WTC11 (cell line): ENCODE results near the gene FBXL13. TPM values are rescaled to one million over a fixed set of nuclear protein-coding genes. Genes with fewer than 3 reads are reported as not detected.

Experiments
- ATAC-seq: fragments of 200-7000 bp; cut with Tn5 transposase; 2 replicates; pipeline ENCODE4 v1.10.0; 2021; ENCODE audit warnings: mild to moderate bottlenecking, moderate library complexity
- CTCF ChIA-PET: fragments of 300-600 bp; sonication (Branson Sonifier 250); formaldehyde crosslinking; loops from one replicate; lab custom pipeline; 2021; ENCODE audit warnings: antibody characterized with exemption; lab: Charles Lee
- POLR2A ChIA-PET: fragments of 350-600 bp; sonication (Branson Sonifier 250); formaldehyde crosslinking; loops from one replicate; lab custom pipeline; 2021; ENCODE audit warnings: antibody characterized with exemption; lab: Charles Lee
- DNase-seq: peaks from one replicate; pipeline ENCODE4 v3.0.0; 2021; ENCODE audit warnings: low spot score
- H3K27ac Mint-ChIP-seq: 2 replicates; pipeline ENCODE4 v1.8.0; 2021; ENCODE audit warnings: mixed read lengths
- H3K27me3 Mint-ChIP-seq: 2 replicates; pipeline ENCODE4 v1.8.0; 2021; ENCODE audit warnings: low read depth, mild to moderate bottlenecking, moderate library complexity, mixed read lengths
- H3K36me3 Mint-ChIP-seq: 2 replicates; pipeline ENCODE4 v1.8.0; 2021; ENCODE audit warnings: mixed read lengths
- H3K4me1 Mint-ChIP-seq: 2 replicates; pipeline ENCODE4 v1.8.0; 2022; ENCODE audit warnings: mixed read lengths
- H3K4me3 Mint-ChIP-seq: 2 replicates; pipeline ENCODE4 v1.8.0; 2021; ENCODE audit warnings: mild to moderate bottlenecking, moderate library complexity, mixed read lengths
- H3K9me3 Mint-ChIP-seq: 2 replicates; pipeline ENCODE4 v1.8.0; 2021; ENCODE audit warnings: mixed read lengths
- ARID4B ChIP-seq: sonication (generic); formaldehyde crosslinking; IDR thresholded peaks from 2 replicates; pipeline ENCODE4 v1.8.0; 2023; ENCODE audit warnings: missing genetic modification reagents, mild to moderate bottlenecking, borderline replicate concordance
- CBFB ChIP-seq: sonication (generic); formaldehyde crosslinking; IDR thresholded peaks from 2 replicates; pipeline ENCODE4 v1.8.1; 2022; ENCODE audit warnings: mild to moderate bottlenecking, low read depth, missing genetic modification reagents
- CTCF ChIP-seq: fragments of 200-600 bp; IDR thresholded peaks from 2 replicates; pipeline ENCODE4 v1.8.0; 2022; ENCODE audit warnings: antibody characterized with exemption
- ETV6 ChIP-seq: sonication (generic); formaldehyde crosslinking; IDR thresholded peaks from 2 replicates; pipeline ENCODE4 v1.8.1; 2022; ENCODE audit warnings: mild to moderate bottlenecking, missing genetic modification reagents
- FOXJ3 ChIP-seq: sonication (generic); formaldehyde crosslinking; IDR thresholded peaks from 2 replicates; pipeline ENCODE4 v1.9.0; 2021; ENCODE audit warnings: missing genetic modification reagents, mild to moderate bottlenecking, borderline replicate concordance
- GABPB1 ChIP-seq: sonication (generic); formaldehyde crosslinking; IDR thresholded peaks from 2 replicates; pipeline ENCODE4 v1.8.1; 2023; ENCODE audit warnings: mild to moderate bottlenecking, missing genetic modification reagents
- GTF2I ChIP-seq: fragments of 250-450 bp; sonication (Bioruptor Pico); conservative IDR thresholded peaks from 2 replicates; pipeline ENCODE4 v1.4.0; 2021; ENCODE audit warnings: mild to moderate bottlenecking
- MYBL2 ChIP-seq: sonication (generic); formaldehyde crosslinking; IDR thresholded peaks from 2 replicates; pipeline ENCODE4 v1.8.1; 2023; ENCODE audit warnings: mild to moderate bottlenecking, moderate library complexity, missing genetic modification reagents
- NFATC4 ChIP-seq: fragments of 250-450 bp; sonication (Bioruptor Pico); IDR thresholded peaks from 2 replicates; pipeline ENCODE4 v1.9.0; 2021; ENCODE audit warnings: mild to moderate bottlenecking
- NFE2L1 ChIP-seq: sonication (generic); formaldehyde crosslinking; IDR thresholded peaks from 2 replicates; pipeline ENCODE4 v1.8.1; 2023; ENCODE audit warnings: missing genetic modification reagents
- NFYB ChIP-seq: sonication (generic); formaldehyde crosslinking; conservative IDR thresholded peaks from 2 replicates; pipeline ENCODE4 v1.8.0; 2022; ENCODE audit warnings: low read depth, missing genetic modification reagents
- TEAD4 ChIP-seq: sonication (generic); formaldehyde crosslinking; IDR thresholded peaks from 2 replicates; pipeline ENCODE4 v1.8.0; 2022; ENCODE audit warnings: mild to moderate bottlenecking, missing genetic modification reagents
- ZNF416 ChIP-seq: fragments of 250-450 bp; sonication (Bioruptor Pico); IDR thresholded peaks from 2 replicates; pipeline ENCODE4 v1.9.0; 2021; ENCODE audit warnings: mild to moderate bottlenecking, inconsistent platforms
- ZNF425 ChIP-seq: fragments of 250-450 bp; sonication (Bioruptor Pico); conservative IDR thresholded peaks from 2 replicates; pipeline ENCODE4 v1.9.0; 2021; ENCODE audit warnings: mild to moderate bottlenecking
- total RNA-seq: library from RNA; stranded (reverse); gene quantifications from 3 replicates; pipeline ENCODE4 v1.2.3, GENCODE V29; 2021
- TF ChIP-seq, protein P1 (sequence below): sonication (generic); formaldehyde crosslinking; IDR thresholded peaks from 2 replicates; pipeline ENCODE4 v1.8.1; 2022; ENCODE audit warnings: low read depth, mild to moderate bottlenecking, moderate library complexity, missing genetic modification reagents, borderline replicate concordance
- TF ChIP-seq, protein P2 (sequence below): sonication (generic); formaldehyde crosslinking; IDR thresholded peaks from 2 replicates; pipeline ENCODE4 v1.8.1; 2023; ENCODE audit warnings: mild to moderate bottlenecking, missing genetic modification reagents, borderline replicate concordance
- TF ChIP-seq, protein P3 (sequence below): sonication (generic); formaldehyde crosslinking; IDR thresholded peaks from 2 replicates; pipeline ENCODE4 v1.8.0; 2022; ENCODE audit warnings: mild to moderate bottlenecking, missing genetic modification reagents

The FBXL13 gene
- total RNA-seq, 1 experiment from 2014 or later: 1.7 TPM

- ATAC-seq: peak; percentile 63
- TF ChIP-seq NFYB (CRISPR knock-in tag): no peak
- TF ChIP-seq GABPB1 (CRISPR knock-in tag): no peak
- no peak for TF ChIP-seq CTCF
- TF ChIP-seq, protein P1, sequence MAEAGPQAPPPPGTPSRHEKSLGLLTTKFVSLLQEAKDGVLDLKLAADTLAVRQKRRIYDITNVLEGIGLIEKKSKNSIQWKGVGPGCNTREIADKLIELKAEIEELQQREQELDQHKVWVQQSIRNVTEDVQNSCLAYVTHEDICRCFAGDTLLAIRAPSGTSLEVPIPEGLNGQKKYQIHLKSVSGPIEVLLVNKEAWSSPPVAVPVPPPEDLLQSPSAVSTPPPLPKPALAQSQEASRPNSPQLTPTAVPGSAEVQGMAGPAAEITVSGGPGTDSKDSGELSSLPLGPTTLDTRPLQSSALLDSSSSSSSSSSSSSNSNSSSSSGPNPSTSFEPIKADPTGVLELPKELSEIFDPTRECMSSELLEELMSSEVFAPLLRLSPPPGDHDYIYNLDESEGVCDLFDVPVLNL (CRISPR knock-in tag): no peak
- TF ChIP-seq TEAD4 (CRISPR knock-in tag): no peak
- no peak for TF ChIP-seq CBFB
- TF ChIP-seq FOXJ3 (CRISPR knock-in tag): no peak
- TF ChIP-seq, protein P2, sequence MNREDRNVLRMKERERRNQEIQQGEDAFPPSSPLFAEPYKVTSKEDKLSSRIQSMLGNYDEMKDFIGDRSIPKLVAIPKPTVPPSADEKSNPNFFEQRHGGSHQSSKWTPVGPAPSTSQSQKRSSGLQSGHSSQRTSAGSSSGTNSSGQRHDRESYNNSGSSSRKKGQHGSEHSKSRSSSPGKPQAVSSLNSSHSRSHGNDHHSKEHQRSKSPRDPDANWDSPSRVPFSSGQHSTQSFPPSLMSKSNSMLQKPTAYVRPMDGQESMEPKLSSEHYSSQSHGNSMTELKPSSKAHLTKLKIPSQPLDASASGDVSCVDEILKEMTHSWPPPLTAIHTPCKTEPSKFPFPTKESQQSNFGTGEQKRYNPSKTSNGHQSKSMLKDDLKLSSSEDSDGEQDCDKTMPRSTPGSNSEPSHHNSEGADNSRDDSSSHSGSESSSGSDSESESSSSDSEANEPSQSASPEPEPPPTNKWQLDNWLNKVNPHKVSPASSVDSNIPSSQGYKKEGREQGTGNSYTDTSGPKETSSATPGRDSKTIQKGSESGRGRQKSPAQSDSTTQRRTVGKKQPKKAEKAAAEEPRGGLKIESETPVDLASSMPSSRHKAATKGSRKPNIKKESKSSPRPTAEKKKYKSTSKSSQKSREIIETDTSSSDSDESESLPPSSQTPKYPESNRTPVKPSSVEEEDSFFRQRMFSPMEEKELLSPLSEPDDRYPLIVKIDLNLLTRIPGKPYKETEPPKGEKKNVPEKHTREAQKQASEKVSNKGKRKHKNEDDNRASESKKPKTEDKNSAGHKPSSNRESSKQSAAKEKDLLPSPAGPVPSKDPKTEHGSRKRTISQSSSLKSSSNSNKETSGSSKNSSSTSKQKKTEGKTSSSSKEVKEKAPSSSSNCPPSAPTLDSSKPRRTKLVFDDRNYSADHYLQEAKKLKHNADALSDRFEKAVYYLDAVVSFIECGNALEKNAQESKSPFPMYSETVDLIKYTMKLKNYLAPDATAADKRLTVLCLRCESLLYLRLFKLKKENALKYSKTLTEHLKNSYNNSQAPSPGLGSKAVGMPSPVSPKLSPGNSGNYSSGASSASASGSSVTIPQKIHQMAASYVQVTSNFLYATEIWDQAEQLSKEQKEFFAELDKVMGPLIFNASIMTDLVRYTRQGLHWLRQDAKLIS (CRISPR knock-in tag): no peak
- TF ChIP-seq ZNF416 (CRISPR knock-in tag): no peak
- no peak for TF ChIP-seq ZNF425
- no peak for TF ChIP-seq NFATC4
- no peak for TF ChIP-seq ARID4B (CRISPR knock-in tag)
- TF ChIP-seq ETV6 (CRISPR knock-in tag): no peak
- TF ChIP-seq NFE2L1 (CRISPR knock-in tag): no peak
- no peak for TF ChIP-seq GTF2I (CRISPR knock-in tag)
- TF ChIP-seq, protein P3, sequence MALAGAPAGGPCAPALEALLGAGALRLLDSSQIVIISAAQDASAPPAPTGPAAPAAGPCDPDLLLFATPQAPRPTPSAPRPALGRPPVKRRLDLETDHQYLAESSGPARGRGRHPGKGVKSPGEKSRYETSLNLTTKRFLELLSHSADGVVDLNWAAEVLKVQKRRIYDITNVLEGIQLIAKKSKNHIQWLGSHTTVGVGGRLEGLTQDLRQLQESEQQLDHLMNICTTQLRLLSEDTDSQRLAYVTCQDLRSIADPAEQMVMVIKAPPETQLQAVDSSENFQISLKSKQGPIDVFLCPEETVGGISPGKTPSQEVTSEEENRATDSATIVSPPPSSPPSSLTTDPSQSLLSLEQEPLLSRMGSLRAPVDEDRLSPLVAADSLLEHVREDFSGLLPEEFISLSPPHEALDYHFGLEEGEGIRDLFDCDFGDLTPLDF (CRISPR knock-in tag): no peak
- TF ChIP-seq MYBL2 (CRISPR knock-in tag): no peak
- Mint-ChIP-seq H3K4me3 (no peak overlapping the region), H3K27ac (no peak overlapping the region), H3K9me3 (peaks cover 25% of the 10 kb centered on the region), H3K36me3 (peaks cover 15% of the 10 kb centered on the region), H3K27me3 (peaks cover 3% of the 10 kb centered on the region; the same call in 1 of the 2 replicates), H3K4me1 (peaks cover 7% of the 10 kb centered on the region; the same call in 1 of the 2 replicates)
- POLR2A ChIA-PET: no interaction called here
- DNase-seq: peak; percentile 62
- CTCF ChIA-PET: interaction anchor here (1.0 to 2.0 kb wide), 4 partner anchors 9 to 317 kb away, joined by 3 to 14 read pairs (median 8); partner anchors contain the start of genes ARMC10, FAM185A and FBXL13
Measured at GRCh38 chr7:103065667-103066066, 8.9 kb downstream of the FBXL13 start.
